ENCODE measurements around the gene RFFL. TPM values are rescaled to one million over a fixed set of nuclear protein-coding genes. Genes with fewer than 3 reads are reported as not detected.
A peak's percentile ranks its signal among the peaks of the same experiment; 100 is the strongest.
"Not testable (repeated sequence)": the region's sequence is repeated elsewhere in the genome, so short reads cannot be mapped to it uniquely, and the experiment has no call there.

Gene RFFL
- total and polyA plus RNA-seq, 8 donors = 3.6 to 24.4 (median 16.7) TPM

DNA sequence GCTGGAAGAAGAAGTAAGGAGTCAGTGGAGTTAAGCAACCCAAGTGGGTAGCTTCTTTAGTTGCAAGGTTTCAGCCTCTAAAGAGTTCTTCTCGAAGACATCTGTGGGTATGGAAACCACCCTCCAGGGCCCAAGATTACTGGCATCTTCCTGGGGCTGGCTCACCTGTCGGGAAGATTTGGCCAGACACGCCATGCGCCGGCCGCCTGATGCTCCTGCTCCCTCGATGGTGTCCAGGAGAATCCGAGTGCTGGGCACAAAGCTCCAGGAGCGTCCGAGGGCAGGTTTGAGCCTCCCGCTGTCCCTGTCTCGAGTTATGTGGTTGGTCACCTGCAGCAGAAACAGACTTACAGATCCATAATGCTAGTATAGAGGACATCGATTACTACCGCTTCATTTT is 37.5 kb upstream of the RFFL start:
- no peaks in the 10 kb centered on the region for H3K9me3 ChIP-seq
- no peak for FAIRE-seq
- H3K36me3 ChIP-seq = peaks cover 0 to 15% (median 0%) of the 10 kb centered on the region in 3 donors
- H3K4me1 ChIP-seq = no peaks in the 10 kb centered on the region
- intact Hi-C loops (cut with DNase I) = no loop called here
- no peaks in the 10 kb centered on the region for H3K27me3 ChIP-seq
- DNase-seq = no peak
- no peak overlapping the region for H3K4me3 ChIP-seq
- TF ChIP-seq CTCF (IDR thresholded peaks at IDR 0.05) = no peak
- ATAC-seq = no peak
- H3K27ac ChIP-seq = no peak overlapping the region
- WGBS, 2 donors = 91 to 92% methylated on average over 14 of the region's 14 CpGs

DNA sequence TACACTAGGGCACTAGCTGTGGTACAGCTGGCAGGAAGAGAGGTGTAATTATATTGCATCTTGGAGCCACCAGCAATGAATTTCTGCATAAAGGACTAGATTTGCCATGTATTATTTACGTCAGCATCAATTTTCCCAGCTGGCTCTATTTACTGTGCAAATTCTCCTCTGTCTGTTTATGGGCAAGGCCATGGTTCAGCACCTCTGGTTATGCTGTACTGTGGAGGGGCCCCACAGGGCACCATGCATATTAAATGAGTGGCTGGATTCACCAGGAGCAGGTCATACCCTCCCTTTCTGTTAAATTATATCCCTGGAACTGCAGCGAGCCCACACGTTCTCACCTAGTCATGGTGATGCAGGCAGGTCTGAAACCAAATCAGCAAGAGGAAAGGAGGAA is 36.4 kb upstream of the RFFL start:
- peaks cover 0 to 15% (median 0%) of the 10 kb centered on the region in 3 donors for H3K36me3 ChIP-seq
- no peak overlapping the region for H3K4me3 ChIP-seq
- FAIRE-seq (no peak), ATAC-seq (peak in 2 of 4 donors; percentile 58 to 74), DNase-seq (no peak)
- no peaks in the 10 kb centered on the region for H3K27me3 ChIP-seq
- WGBS, 2 donors = 85 to 90% methylated on average over 3 of the region's 3 CpGs
- H3K9me3 ChIP-seq = no peaks in the 10 kb centered on the region
- no peaks in the 10 kb centered on the region for H3K4me1 ChIP-seq
- no peak overlapping the region for H3K27ac ChIP-seq
- TF ChIP-seq CTCF (IDR thresholded peaks at IDR 0.05) = no peak
- intact Hi-C loops (cut with DNase I) = loop anchor here in 1 of 3 donors (10.0 kb wide), 1 partner anchor 95 kb away; no protein-coding TSS in a partner anchor

- TF ChIP-seq CTCF (IDR thresholded peaks at IDR 0.05) = no peak
- no peak for FAIRE-seq
- DNase-seq = no peak
- ATAC-seq = no peak
- intact Hi-C loops (cut with DNase I) = loop anchor here in 1 of 3 donors (10.0 kb wide), 1 partner anchor 93 kb away; no protein-coding TSS in a partner anchor
- Histone ChIP-seq H3K4me1 (no peaks in the 10 kb centered on the region), H3K9me3 (no peaks in the 10 kb centered on the region), H3K36me3 (peaks cover 0 to 15% (median 0%) of the 10 kb centered on the region in 3 donors), H3K27me3 (no peaks in the 10 kb centered on the region), H3K4me3 (no peak overlapping the region), H3K27ac (no peak overlapping the region)
- WGBS, 2 donors = 90 to 98% methylated on average over 2 of the region's 2 CpGs
Observed at GRCh38 chr17:35097776-35098175, 34.3 kb upstream of the RFFL start.

- Histone ChIP-seq H3K4me3 (no peak overlapping the region), H3K9me3 (no peaks in the 10 kb centered on the region), H3K27me3 (no peaks in the 10 kb centered on the region), H3K27ac (no peak overlapping the region), H3K4me1 (no peaks in the 10 kb centered on the region), H3K36me3 (peaks cover 0 to 4% (median 0%) of the 10 kb centered on the region in 3 donors)
- intact Hi-C loops (cut with DNase I) = loop anchor here in 1 of 3 donors (10.0 kb wide), 1 partner anchor 91 kb away; no protein-coding TSS in a partner anchor
- DNase-seq (no peak), FAIRE-seq (no peak), ATAC-seq (no peak)
- 94 to 98% methylated on average over 1 of the region's 1 CpG for WGBS, 2 donors
- no peak for TF ChIP-seq CTCF (IDR thresholded peaks at IDR 0.05)
Observed at GRCh38 chr17:35095741-35096140, 32.2 kb upstream of the RFFL start.

GRCh38 chr17:35094902-35095301 is 31.4 kb upstream of the RFFL start:
- intact Hi-C loops (cut with DNase I) = loop anchor here in 1 of 3 donors (10.0 kb wide), 1 partner anchor 90 kb away; no protein-coding TSS in a partner anchor
- no peak overlapping the region for H3K27ac ChIP-seq
- 78 to 88% methylated on average over 2 of the region's 2 CpGs for whole genome bisulfite sequencing, 2 donors
- TF ChIP-seq CTCF (IDR thresholded peaks at IDR 0.05) = no peak
- no peaks in the 10 kb centered on the region for H3K9me3 ChIP-seq
- no peaks in the 10 kb centered on the region for H3K27me3 ChIP-seq
- no peak overlapping the region for H3K4me3 ChIP-seq
- ATAC-seq (peak in 1 of 4 donors; percentile 41), DNase-seq (no peak), FAIRE-seq (no peak)
- no peaks in the 10 kb centered on the region for H3K4me1 ChIP-seq
- no peaks in the 10 kb centered on the region for H3K36me3 ChIP-seq

GRCh38 chr17:35090707-35091106 is 27.2 kb upstream of the RFFL start:
- not testable (repeated sequence) for H3K27ac ChIP-seq, H3K4me3 ChIP-seq, H3K27me3 ChIP-seq, ATAC-seq, H3K36me3 ChIP-seq, DNase-seq, FAIRE-seq, H3K9me3 ChIP-seq
- H3K4me1 ChIP-seq = peaks cover 5 to 11% (median 10%) of the 10 kb centered on the region in 3 donors
- intact Hi-C loops (cut with DNase I) = loop anchor here in 1 of 3 donors (10.0 kb wide), 1 partner anchor 86 kb away; no protein-coding TSS in a partner anchor
- WGBS, 2 donors = 86 to 89% methylated on average over 11 of the region's 11 CpGs
